ENCODE results near the gene COX15. TPM values are rescaled to one million over a fixed set of nuclear protein-coding genes. Genes with fewer than 3 reads are reported as not detected.

COX15 gene
- polyA plus RNA-seq, 1 donor (not counting 4 experiments of a cell fraction or from before 2014, with no cell fraction given) = 27.1 TPM

DNA sequence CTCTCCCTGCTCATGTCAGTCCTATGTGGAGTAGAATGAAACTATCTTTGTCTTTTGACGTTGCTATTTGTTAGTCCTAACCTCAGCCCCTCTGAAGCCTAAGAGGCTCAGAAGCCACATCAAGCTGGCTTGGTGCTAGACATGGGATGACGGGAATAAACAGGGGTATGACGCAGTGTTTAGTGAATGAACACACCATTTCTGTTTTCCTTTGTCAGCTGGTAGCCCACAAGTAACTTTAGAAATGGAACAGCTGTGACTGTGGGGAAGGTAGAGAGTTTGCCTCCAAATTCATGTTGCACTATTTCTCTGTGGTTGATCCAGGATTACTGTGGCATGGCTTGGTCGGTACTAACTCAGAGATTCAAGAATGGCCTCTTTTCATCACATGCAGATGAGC, 31.3 kb downstream of the COX15 start:
- peaks cover 53 to 58% of the 10 kb centered on the region in 2 experiments for H3K36me3 ChIP-seq (ENCODE audit: control insufficient read depth in 2 of 2, extremely low read depth in 1 of 2, insufficient read depth in 2 of 2, low read length in 2 of 2)
- no peaks in the 10 kb centered on the region for H3K4me1 ChIP-seq (ENCODE audit: control insufficient read depth, extremely low read depth, insufficient read depth, low read length)
- no peak overlapping the region for H2AFZ ChIP-seq (ENCODE audit: control insufficient read depth, low read length)
- TF ChIP-seq CTCF (optimal IDR thresholded peaks at IDR 0.05 in 1 of 3, IDR thresholded peaks at IDR 0.05 in 1 of 3, conservative IDR thresholded peaks at IDR 0.05 in 1 of 3; ENCODE audit: extremely low read depth in 1 of 3, insufficient read depth in 2 of 3, low read length in 3 of 3) (no peak), EZH2 (IDR thresholded peaks at IDR 0.05; ENCODE audit: low read length) (no peak)
- no peaks in the 10 kb centered on the region for H3K79me2 ChIP-seq (ENCODE audit: control insufficient read depth, insufficient read depth, low read length)
- no peak for FAIRE-seq
- no peak overlapping the region for H3K4me2 ChIP-seq (ENCODE audit: control insufficient read depth, extremely low read depth, insufficient read depth, low read depth, low read length)
- H3K27ac ChIP-seq (ENCODE audit: control insufficient read depth, insufficient read depth, low read length) = no peak overlapping the region
- no peak overlapping the region for H3K4me3 ChIP-seq (ENCODE audit: control insufficient read depth in 2 of 3, extremely low read depth in 1 of 3, insufficient read depth in 2 of 3, low read depth in 1 of 3, low read length in 3 of 3)
- no peaks in the 10 kb centered on the region for H4K20me1 ChIP-seq (ENCODE audit: control insufficient read depth, extremely low read depth, insufficient read depth, low read length)
- dilution Hi-C loops (cut with MboI; ENCODE audit: extremely low pct_ligation_motif_present, low sequenced_read_pairs) = no loop called here
- H3K27me3 ChIP-seq (ENCODE audit: control insufficient read depth, extremely low read depth, insufficient read depth, low read length) = no peaks in the 10 kb centered on the region
- DNase-seq (ENCODE audit: low read depth, low spot score) = no peak
- no peaks in the 10 kb centered on the region for H3K9me3 ChIP-seq (ENCODE audit: control insufficient read depth, low read depth, low read length)
- no peak overlapping the region for H3K9ac ChIP-seq (ENCODE audit: control insufficient read depth, extremely low read depth, insufficient read depth, low read length)
- peaks cover 3% of the 10 kb centered on the region for H3K9me1 ChIP-seq (ENCODE audit: control insufficient read depth, extremely low read depth, insufficient read depth, low read length)

GRCh38 chr10:99698504-99699080, 33.3 kb downstream of the COX15 start:
- dilution Hi-C loops (cut with MboI; ENCODE audit: extremely low pct_ligation_motif_present, low sequenced_read_pairs) = no loop called here
- FAIRE-seq (no peak), DNase-seq (ENCODE audit: low read depth, low spot score) (no peak)
- Histone ChIP-seq H4K20me1 (ENCODE audit: control insufficient read depth, extremely low read depth, insufficient read depth, low read length) (no peaks in the 10 kb centered on the region), H3K9me3 (ENCODE audit: control insufficient read depth, low read depth, low read length) (no peaks in the 10 kb centered on the region), H3K79me2 (ENCODE audit: control insufficient read depth, insufficient read depth, low read length) (no peaks in the 10 kb centered on the region), H3K27me3 (ENCODE audit: control insufficient read depth, extremely low read depth, insufficient read depth, low read length) (no peaks in the 10 kb centered on the region), H3K9ac (ENCODE audit: control insufficient read depth, extremely low read depth, insufficient read depth, low read length) (no peak overlapping the region), H3K9me1 (ENCODE audit: control insufficient read depth, extremely low read depth, insufficient read depth, low read length) (peaks cover 3% of the 10 kb centered on the region), H3K36me3 (ENCODE audit: control insufficient read depth in 2 of 2, extremely low read depth in 1 of 2, insufficient read depth in 2 of 2, low read length in 2 of 2) (peaks cover 42 to 43% of the 10 kb centered on the region in 2 experiments), H3K4me3 (ENCODE audit: control insufficient read depth in 2 of 3, extremely low read depth in 1 of 3, insufficient read depth in 2 of 3, low read depth in 1 of 3, low read length in 3 of 3) (no peak overlapping the region), H2AFZ (ENCODE audit: control insufficient read depth, low read length) (no peak overlapping the region), H3K4me1 (ENCODE audit: control insufficient read depth, extremely low read depth, insufficient read depth, low read length) (peaks cover 3% of the 10 kb centered on the region), H3K27ac (ENCODE audit: control insufficient read depth, insufficient read depth, low read length) (no peak overlapping the region), H3K4me2 (ENCODE audit: control insufficient read depth, extremely low read depth, insufficient read depth, low read depth, low read length) (no peak overlapping the region)
- no peak for TF ChIP-seq EZH2 (IDR thresholded peaks at IDR 0.05; ENCODE audit: low read length)
- peak in 2 of 3 experiments; percentile 5 to 47 for TF ChIP-seq CTCF (optimal IDR thresholded peaks at IDR 0.05 in 1 of 3, IDR thresholded peaks at IDR 0.05 in 1 of 3, conservative IDR thresholded peaks at IDR 0.05 in 1 of 3; ENCODE audit: extremely low read depth in 1 of 3, insufficient read depth in 2 of 3, low read length in 3 of 3)

Data from keratinocyte (primary cell).